ENCODE measurements around the gene STMP1.
"Not testable (repeated sequence)": the region's sequence is repeated elsewhere in the genome, so short reads cannot be mapped to it uniquely, and the experiment has no call there.

STMP1 gene

GRCh38 chr7:135681762-135682161, 19.4 kb downstream of the STMP1 start:
- Histone ChIP-seq H3K27ac (ENCODE audit: low read depth, low read length, severe bottlenecking) (no peak overlapping the region), H3K36me3 (ENCODE audit: control insufficient read depth, insufficient read depth, low read length) (peaks cover 39% of the 10 kb centered on the region), H3K4me3 (ENCODE audit: extremely low read depth, insufficient read depth, low read length, poor library complexity, severe bottlenecking) (no peak overlapping the region), H3K4me1 (ENCODE audit: control insufficient read depth, insufficient read depth, low read length, poor library complexity, severe bottlenecking) (peaks cover 32% of the 10 kb centered on the region), H3K9me3 (ENCODE audit: control insufficient read depth, low read length) (no peaks in the 10 kb centered on the region)
- WGBS, 2 experiments (ENCODE audit: insufficient coverage in 2 of 2): 59 to 80% methylated on average over 3 to 5 of the region's 5 CpGs

GRCh38 chr7:135682191-135682590, 19.9 kb downstream of the STMP1 start:
- Histone ChIP-seq H3K36me3 (ENCODE audit: control insufficient read depth, insufficient read depth, low read length) (peaks cover 41% of the 10 kb centered on the region), H3K4me3 (ENCODE audit: extremely low read depth, insufficient read depth, low read length, poor library complexity, severe bottlenecking) (no peak overlapping the region), H3K27ac (ENCODE audit: low read depth, low read length, severe bottlenecking) (no peak overlapping the region), H3K9me3 (ENCODE audit: control insufficient read depth, low read length) (no peaks in the 10 kb centered on the region), H3K4me1 (ENCODE audit: control insufficient read depth, insufficient read depth, low read length, poor library complexity, severe bottlenecking) (peaks cover 32% of the 10 kb centered on the region)
- 91 to 100% methylated on average over 1 to 3 of the region's 3 CpGs for WGBS, 2 experiments (ENCODE audit: insufficient coverage in 2 of 2)

DNA sequence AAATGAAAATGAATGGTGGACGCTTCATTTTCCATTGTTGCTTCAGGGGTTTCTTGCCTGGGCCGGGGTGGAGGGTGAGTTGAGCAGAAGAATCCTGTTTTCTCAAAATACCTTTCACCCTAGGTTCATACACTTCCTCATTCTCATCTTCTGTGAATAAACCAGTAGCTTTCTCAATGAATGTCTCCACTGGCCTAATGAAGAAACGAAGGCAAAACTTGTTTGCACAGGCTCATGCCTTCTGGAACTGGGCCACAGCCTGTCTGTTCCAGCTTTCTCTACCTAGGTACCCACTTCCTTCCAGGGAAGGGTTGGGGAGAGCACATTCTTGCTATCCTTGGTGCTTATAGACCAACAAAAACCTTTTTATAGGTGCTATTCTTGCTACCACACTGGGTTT, 21.3 kb downstream of the STMP1 start:
- H3K9me3 ChIP-seq (ENCODE audit: control insufficient read depth, low read length): no peaks in the 10 kb centered on the region
- H3K36me3 ChIP-seq (ENCODE audit: control insufficient read depth, insufficient read depth, low read length): peaks cover 36% of the 10 kb centered on the region
- WGBS, 2 experiments (ENCODE audit: insufficient coverage in 2 of 2): 100% methylated on average over 1 of the region's 3 CpGs; no CpG with 5 or more reads in 1 of the 2 experiments
- H3K4me3 ChIP-seq (ENCODE audit: extremely low read depth, insufficient read depth, low read length, poor library complexity, severe bottlenecking): no peak overlapping the region
- H3K27ac ChIP-seq (ENCODE audit: low read depth, low read length, severe bottlenecking): peak overlapping the region; percentile 59
- peaks cover 32% of the 10 kb centered on the region for H3K4me1 ChIP-seq (ENCODE audit: control insufficient read depth, insufficient read depth, low read length, poor library complexity, severe bottlenecking)

- peaks cover 32% of the 10 kb centered on the region for H3K4me1 ChIP-seq (ENCODE audit: control insufficient read depth, insufficient read depth, low read length, poor library complexity, severe bottlenecking)
- H3K36me3 ChIP-seq (ENCODE audit: control insufficient read depth, insufficient read depth, low read length): peaks cover 35% of the 10 kb centered on the region
- peak overlapping the region; percentile 59 for H3K27ac ChIP-seq (ENCODE audit: low read depth, low read length, severe bottlenecking)
- no peaks in the 10 kb centered on the region for H3K9me3 ChIP-seq (ENCODE audit: control insufficient read depth, low read length)
- H3K4me3 ChIP-seq (ENCODE audit: extremely low read depth, insufficient read depth, low read length, poor library complexity, severe bottlenecking): no peak overlapping the region
- 55 to 75% methylated on average over 2 to 3 of the region's 3 CpGs for WGBS, 2 experiments (ENCODE audit: insufficient coverage in 2 of 2)
Observed at GRCh38 chr7:135684136-135684535, 21.8 kb downstream of the STMP1 start.

DNA sequence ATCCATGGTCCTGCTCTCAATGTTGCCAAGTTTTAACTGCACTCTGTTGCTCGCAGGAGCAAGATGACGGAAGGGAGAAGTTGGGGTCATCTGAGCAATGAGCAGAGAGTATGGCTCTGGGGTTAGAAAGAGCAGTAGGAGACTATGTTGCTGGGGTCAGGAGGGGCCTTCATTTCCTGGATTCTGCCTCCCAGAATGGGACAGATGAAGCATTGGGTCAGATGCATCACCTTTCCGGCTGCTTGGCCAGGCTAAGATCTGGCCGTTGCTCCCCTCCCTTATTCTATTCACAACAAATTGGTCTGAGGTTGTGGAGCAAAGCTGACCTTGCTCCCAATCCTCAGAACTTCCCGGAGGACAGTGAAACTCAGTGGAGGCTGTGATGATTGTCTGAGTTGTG, 22.4 kb downstream of the STMP1 start:
- Histone ChIP-seq H3K36me3 (ENCODE audit: control insufficient read depth, insufficient read depth, low read length) (peaks cover 34% of the 10 kb centered on the region), H3K9me3 (ENCODE audit: control insufficient read depth, low read length) (no peaks in the 10 kb centered on the region), H3K27ac (ENCODE audit: low read depth, low read length, severe bottlenecking) (peak overlapping the region; percentile 53), H3K4me3 (ENCODE audit: extremely low read depth, insufficient read depth, low read length, poor library complexity, severe bottlenecking) (no peak overlapping the region), H3K4me1 (ENCODE audit: control insufficient read depth, insufficient read depth, low read length, poor library complexity, severe bottlenecking) (peaks cover 32% of the 10 kb centered on the region)
- 90 to 96% methylated on average over 2 to 4 of the region's 5 CpGs for WGBS, 2 experiments (ENCODE audit: insufficient coverage in 2 of 2)

- 84 to 85% methylated on average over 5 to 7 of the region's 9 CpGs for WGBS, 2 experiments (ENCODE audit: insufficient coverage in 2 of 2)
- peaks cover 36% of the 10 kb centered on the region for H3K4me1 ChIP-seq (ENCODE audit: control insufficient read depth, insufficient read depth, low read length, poor library complexity, severe bottlenecking)
- H3K27ac ChIP-seq (ENCODE audit: low read depth, low read length, severe bottlenecking): no peak overlapping the region
- no peaks in the 10 kb centered on the region for H3K9me3 ChIP-seq (ENCODE audit: control insufficient read depth, low read length)
- peaks cover 32% of the 10 kb centered on the region for H3K36me3 ChIP-seq (ENCODE audit: control insufficient read depth, insufficient read depth, low read length)
- no peak overlapping the region for H3K4me3 ChIP-seq (ENCODE audit: extremely low read depth, insufficient read depth, low read length, poor library complexity, severe bottlenecking)
Observed at GRCh38 chr7:135685306-135686084, 23.2 kb downstream of the STMP1 start.

DNA sequence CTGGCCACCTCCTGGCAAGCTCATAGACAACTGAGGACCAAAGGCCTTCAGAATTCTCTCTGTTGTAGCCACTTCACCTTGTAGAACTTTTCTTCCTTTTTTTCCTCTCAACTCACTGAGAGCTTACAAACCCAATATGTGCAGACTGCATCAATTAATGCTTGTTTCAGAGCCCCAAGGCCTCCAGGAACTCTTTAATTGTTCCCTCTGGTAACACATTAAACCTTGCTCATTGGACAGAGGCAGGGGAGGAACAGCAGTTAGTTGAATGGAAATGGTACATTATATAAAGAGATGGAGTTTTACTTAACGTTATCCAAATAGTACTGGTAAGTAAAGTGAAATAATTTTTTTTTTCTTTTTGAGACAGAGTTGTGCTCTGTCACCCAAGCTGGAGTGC, 25.2 kb downstream of the STMP1 start:
- Histone ChIP-seq H3K27ac (ENCODE audit: low read depth, low read length, severe bottlenecking) (no peak overlapping the region), H3K36me3 (ENCODE audit: control insufficient read depth, insufficient read depth, low read length) (peaks cover 35% of the 10 kb centered on the region), H3K4me1 (ENCODE audit: control insufficient read depth, insufficient read depth, low read length, poor library complexity, severe bottlenecking) (peaks cover 42% of the 10 kb centered on the region), H3K4me3 (ENCODE audit: extremely low read depth, insufficient read depth, low read length, poor library complexity, severe bottlenecking) (no peak overlapping the region), H3K9me3 (ENCODE audit: control insufficient read depth, low read length) (no peaks in the 10 kb centered on the region)
- WGBS, 2 experiments (ENCODE audit: insufficient coverage in 2 of 2): no CpG with 5 or more reads among the region's 1 CpG

DNA sequence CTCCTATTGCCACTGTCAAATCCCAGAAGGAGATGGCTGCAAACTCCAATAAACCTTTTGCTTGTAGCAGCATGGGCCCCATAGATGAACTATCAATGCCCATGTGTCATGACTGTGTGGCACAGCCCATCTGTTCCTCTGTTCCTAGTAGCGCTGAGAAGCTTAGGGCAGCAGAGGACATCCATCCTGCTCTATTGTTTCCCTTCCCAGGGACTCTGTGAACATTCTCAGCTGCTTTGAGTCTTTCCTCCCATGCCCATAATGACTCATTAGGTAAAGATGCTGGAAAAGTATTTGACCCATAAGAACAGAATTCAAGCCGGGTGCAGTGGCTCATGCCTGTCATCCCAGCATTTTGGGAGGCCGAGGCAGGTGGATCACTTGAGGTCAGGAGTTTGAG, 28.3 kb downstream of the STMP1 start:
- peaks cover 36% of the 10 kb centered on the region for H3K36me3 ChIP-seq (ENCODE audit: control insufficient read depth, insufficient read depth, low read length)

GRCh38 chr7:135692055-135692454, 29.7 kb downstream of the STMP1 start:
- WGBS, 2 experiments (ENCODE audit: insufficient coverage in 2 of 2): 94 to 100% methylated on average over 2 to 3 of the region's 3 CpGs
- peak overlapping the region; percentile 26 for H3K27ac ChIP-seq (ENCODE audit: low read depth, low read length, severe bottlenecking)
- H3K36me3 ChIP-seq (ENCODE audit: control insufficient read depth, insufficient read depth, low read length): peaks cover 32% of the 10 kb centered on the region
- H3K4me1 ChIP-seq (ENCODE audit: control insufficient read depth, insufficient read depth, low read length, poor library complexity, severe bottlenecking): peaks cover 16% of the 10 kb centered on the region
- H3K9me3 ChIP-seq (ENCODE audit: control insufficient read depth, low read length): no peaks in the 10 kb centered on the region
- H3K4me3 ChIP-seq (ENCODE audit: extremely low read depth, insufficient read depth, low read length, poor library complexity, severe bottlenecking): no peak overlapping the region

More for the DNA sequence above, 28.3 kb downstream of the STMP1 start:
- no peak overlapping the region for H3K4me3 ChIP-seq (ENCODE audit: extremely low read depth, insufficient read depth, low read length, poor library complexity, severe bottlenecking)
- H3K9me3 ChIP-seq (ENCODE audit: control insufficient read depth, low read length): no peaks in the 10 kb centered on the region
- WGBS, 2 experiments (ENCODE audit: insufficient coverage in 2 of 2): 96 to 97% methylated on average over 3 of the region's 3 CpGs
- peaks cover 12% of the 10 kb centered on the region for H3K4me1 ChIP-seq (ENCODE audit: control insufficient read depth, insufficient read depth, low read length, poor library complexity, severe bottlenecking)
- no peak overlapping the region for H3K27ac ChIP-seq (ENCODE audit: low read depth, low read length, severe bottlenecking)

- H3K4me3 ChIP-seq (ENCODE audit: extremely low read depth, insufficient read depth, low read length, poor library complexity, severe bottlenecking); H3K9me3 ChIP-seq (ENCODE audit: control insufficient read depth, low read length): not testable (repeated sequence)
- Histone ChIP-seq H3K4me1 (ENCODE audit: control insufficient read depth, insufficient read depth, low read length, poor library complexity, severe bottlenecking) (peaks cover 21% of the 10 kb centered on the region), H3K36me3 (ENCODE audit: control insufficient read depth, insufficient read depth, low read length) (peaks cover 28% of the 10 kb centered on the region), H3K27ac (ENCODE audit: low read depth, low read length, severe bottlenecking) (peak overlapping the region; percentile 26)
- 87 to 94% methylated on average over 3 of the region's 7 CpGs for WGBS, 2 experiments (ENCODE audit: insufficient coverage in 2 of 2)
Observed at GRCh38 chr7:135692606-135693005, 30.3 kb downstream of the STMP1 start.

DNA sequence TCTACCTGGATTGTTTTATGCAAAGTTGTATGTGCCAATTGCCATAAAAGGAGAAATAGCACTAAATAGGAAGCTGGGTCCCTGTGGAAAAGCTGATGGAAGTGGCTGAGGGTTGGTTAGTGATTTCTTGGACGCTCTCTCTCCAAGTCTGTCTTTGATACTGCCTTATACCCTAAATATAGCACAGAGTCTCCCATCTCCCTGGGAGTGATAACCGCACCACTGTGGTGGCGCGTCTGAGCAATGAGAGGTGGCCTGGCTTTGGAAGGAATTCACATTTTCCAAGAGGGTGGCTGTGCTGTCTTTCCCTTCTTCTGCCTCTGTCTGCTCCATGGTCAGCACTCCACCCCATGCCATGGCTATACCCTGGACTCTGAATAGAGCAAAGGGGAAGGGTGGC, 31.2 kb downstream of the STMP1 start:
- Histone ChIP-seq H3K27ac (ENCODE audit: low read depth, low read length, severe bottlenecking) (no peak overlapping the region), H3K4me1 (ENCODE audit: control insufficient read depth, insufficient read depth, low read length, poor library complexity, severe bottlenecking) (peaks cover 23% of the 10 kb centered on the region), H3K4me3 (ENCODE audit: extremely low read depth, insufficient read depth, low read length, poor library complexity, severe bottlenecking) (no peak overlapping the region), H3K36me3 (ENCODE audit: control insufficient read depth, insufficient read depth, low read length) (peaks cover 25% of the 10 kb centered on the region), H3K9me3 (ENCODE audit: control insufficient read depth, low read length) (no peaks in the 10 kb centered on the region)
- 100% methylated on average over 2 of the region's 4 CpGs; no CpG with 5 or more reads in 1 of the 2 experiments for WGBS, 2 experiments (ENCODE audit: insufficient coverage in 2 of 2)

Data from mesodermal cell (in vitro differentiated cells).